NT2/D1 (cell line): ENCODE measurements around the gene GCLM.

ENCODE experiments used
- SUZ12 ChIP-seq: IDR thresholded peaks from 2 replicates; pipeline ENCODE4 v1.6.1; 2011; ENCODE audit not compliant: insufficient read length, insufficient read depth; ENCODE audit errors: extremely low read depth
- YY1 ChIP-seq: IDR thresholded peaks from 2 replicates; pipeline ENCODE4 v1.6.1; 2011; ENCODE audit not compliant: insufficient read length, insufficient read depth
- ZNF274 ChIP-seq: IDR thresholded peaks from 2 replicates; pipeline ENCODE4 v1.6.1; 2011; ENCODE audit warnings: mild to moderate bottlenecking, low read depth, low read length

DNA sequence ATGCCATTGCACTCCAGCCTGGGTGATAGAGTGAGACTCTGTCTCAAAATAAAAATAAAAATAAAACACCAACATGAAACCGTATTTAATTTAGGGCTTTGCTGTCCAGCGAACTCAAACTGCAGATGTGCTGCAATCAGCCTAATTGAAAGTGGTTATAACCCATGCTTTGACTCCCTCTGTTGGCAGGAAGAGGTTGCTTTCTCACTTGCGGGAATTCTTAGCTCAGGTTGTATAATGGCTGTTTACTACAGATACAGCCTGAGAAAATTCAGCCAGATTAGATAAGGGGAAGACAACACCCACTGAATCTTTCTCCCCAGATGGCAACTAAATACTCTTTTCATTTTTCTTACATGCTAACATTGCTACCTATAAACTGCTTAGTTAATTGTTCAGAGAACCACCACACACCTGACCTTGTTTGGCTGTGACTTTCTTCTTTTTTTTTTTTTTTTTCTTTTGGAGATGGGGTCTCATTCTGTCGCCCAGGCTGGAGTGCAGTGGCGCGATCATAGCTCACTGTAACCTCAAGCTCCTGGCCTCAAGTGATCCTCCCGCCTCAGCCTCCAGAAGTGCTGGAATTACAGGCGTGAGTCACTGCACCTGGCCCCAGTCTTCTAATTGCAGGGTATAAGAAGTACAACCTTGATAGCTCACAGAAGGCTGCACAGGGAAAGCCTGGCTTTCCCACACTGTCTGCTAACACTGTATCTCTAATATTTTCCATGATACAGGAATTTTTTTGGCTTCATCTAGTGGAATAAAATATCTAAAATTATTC, 64.8 kb downstream of the GCLM start:
- TF ChIP-seq SUZ12 (no peak), YY1 (no peak), ZNF274 (no peak)
